Activated effector memory CD4-positive, alpha-beta T cell treated with Interleukin-2 at 50 U/mL for 16 hours (primary cell): Measurements from ENCODE around the gene TTLL9.

ENCODE experiments used
- DNase-seq: peaks from one replicate; pipeline ENCODE4 v3.0.0-alpha.2; 2020

Gene TTLL9

DNA sequence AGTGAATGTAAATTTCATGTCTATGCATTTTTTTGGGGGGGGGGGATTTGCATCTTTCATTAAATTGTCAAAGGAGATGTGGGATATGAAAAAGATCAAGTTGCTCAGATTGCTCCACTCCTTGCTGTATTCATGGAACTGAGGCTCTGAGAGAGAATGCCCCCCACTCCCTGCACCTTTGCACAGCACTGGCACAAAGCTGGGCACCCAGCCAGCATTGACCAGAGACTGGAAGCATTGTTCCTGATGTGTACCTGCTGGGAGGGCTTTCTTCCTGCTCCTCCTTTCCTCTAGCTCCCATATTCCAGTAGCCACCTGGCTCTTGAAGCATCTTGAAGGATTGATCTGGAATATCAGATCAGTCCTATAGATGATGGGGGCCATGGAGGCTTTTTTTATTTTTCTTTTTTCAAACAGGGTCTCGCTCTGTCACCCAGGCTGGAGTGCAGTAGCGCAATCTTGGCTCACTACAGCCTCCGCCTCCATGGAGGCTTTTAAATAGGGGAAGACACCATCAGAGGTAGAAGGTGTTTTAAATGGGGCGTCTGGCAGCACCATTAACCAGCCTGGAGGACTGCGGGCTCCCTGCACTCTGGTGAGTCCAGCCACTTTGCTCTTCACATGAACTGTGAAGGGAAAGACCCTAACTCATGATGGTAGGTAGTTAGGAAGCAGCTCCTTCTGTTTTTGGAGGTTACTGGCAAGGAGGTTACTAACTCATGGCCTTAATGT is 11.0 kb upstream of the TTLL9 start:
- DNase-seq = no peak

DNA sequence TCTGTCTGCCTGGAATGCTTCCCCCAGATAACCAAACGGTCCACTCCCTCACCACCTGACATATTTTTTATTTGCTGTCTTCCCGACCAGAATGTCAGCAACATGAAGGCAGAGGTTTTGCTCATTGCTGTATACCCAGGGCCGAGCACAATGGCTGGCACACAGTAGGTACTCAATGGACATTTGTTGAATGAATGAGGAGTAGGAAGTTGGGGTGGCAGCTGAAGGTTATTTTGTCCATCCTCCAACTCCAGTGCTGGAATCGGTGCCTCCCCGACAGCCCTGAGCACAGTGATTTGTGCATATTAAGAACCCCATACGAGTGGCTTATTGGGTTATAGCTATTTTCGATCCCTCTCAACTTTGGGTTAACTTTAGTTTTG is 10.4 kb upstream of the TTLL9 start:
- DNase-seq = no peak

DNA sequence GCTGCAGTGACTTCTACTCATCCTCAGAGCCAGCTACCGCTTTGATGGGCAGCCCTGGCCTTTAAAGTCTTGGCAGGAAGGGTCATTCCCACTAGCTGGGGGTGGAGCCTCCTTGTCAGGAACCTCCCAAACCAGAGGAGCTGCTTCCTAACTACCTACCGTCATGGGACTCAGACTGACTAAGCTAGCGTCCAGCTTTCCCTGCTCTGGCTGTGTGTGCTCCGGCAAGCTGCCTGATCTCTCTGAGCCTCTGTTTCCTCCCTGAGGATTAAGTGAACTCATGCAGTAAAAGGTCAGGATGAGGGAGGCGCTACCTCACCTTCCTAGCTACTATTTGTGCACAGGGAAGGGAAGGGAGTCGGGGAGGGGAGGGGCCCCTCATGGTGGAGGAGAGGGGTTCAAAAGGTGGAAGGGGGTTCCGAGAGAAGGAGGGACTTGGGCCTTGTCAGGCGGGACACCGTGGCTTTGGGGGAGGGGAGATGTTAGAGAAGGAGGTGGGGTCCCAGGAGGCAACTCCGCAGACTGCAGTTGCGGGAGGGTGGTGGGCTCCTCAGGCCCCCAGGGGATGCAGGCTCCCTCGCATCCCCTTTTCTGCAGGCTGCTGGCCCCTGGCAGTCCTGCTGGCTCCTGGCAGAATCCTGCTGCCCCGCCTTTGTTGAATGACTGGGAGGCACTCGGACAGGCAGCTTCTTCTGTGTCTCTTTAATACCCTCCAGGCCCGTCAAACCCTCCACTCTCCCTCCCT is 9.9 kb upstream of the TTLL9 start:
- no peak for DNase-seq

DNA sequence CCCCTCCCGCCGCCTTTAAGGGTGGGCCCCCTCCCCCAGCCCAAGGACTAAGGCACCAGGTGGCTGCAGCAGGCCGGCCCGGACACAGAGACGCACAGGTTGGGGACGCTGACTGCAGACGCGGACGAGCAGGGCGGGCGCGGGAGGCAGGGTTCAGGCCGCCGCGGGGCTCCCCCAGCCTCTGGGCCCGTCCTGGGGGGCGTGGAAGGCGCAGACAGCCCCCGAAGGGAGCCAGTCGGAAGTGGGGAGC is 9.4 kb upstream of the TTLL9 start:
- DNase-seq = no peak

DNA sequence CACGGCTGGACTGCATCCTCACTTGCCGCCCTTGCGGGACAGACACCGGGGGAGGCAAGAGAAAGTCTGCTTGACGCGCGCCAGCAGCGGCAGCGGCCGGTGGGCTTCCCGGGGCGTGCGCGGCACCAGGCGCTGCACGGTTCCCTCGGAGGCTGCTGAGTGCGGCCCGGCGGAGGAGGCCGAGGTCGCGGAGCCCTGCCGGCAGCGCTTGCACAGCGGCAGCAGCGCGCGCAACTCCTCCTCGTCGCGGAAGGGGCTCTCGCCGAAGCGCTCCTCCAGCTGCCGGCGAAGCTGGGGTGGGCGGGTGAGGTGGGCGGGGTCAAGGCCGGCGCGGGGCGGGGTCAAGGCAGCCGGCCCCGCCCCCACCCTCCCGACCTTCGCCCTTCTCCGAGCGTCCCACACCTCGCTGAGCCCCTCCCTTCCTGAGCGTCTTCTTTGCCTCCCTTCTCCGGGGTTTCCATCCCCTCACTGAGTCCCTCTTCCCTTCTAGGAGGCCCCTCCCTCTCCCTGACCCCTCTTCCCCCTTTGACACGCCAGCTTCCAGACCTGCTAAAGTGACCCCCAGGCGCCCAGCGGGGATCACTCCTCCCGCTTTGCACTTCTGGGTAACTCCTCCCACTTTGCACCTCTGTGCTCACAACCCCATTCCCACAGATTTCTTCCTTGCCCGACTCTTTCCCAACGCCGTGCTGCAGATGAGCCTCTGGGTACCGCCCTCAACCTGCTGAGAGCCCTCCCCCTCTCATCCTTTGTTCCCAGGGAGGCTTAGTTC is 8.9 kb upstream of the TTLL9 start:
- DNase-seq = peak; percentile 45

DNA sequence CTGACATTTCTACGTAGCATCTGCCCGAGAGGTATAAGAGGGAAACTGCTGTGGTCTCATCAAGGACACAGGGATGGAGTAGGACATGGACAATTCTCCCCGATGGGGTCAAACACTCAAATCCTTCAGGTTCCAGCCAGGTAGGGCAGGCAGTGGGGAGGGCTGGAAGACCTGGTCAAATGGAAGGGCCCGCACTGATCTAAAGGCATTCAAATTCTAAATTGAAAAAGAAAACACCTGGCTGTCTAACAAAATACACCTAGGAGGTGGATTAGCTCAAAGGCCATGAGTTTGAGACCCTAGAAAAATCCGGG is 8.3 kb upstream of the TTLL9 start:
- no peak for DNase-seq

DNA sequence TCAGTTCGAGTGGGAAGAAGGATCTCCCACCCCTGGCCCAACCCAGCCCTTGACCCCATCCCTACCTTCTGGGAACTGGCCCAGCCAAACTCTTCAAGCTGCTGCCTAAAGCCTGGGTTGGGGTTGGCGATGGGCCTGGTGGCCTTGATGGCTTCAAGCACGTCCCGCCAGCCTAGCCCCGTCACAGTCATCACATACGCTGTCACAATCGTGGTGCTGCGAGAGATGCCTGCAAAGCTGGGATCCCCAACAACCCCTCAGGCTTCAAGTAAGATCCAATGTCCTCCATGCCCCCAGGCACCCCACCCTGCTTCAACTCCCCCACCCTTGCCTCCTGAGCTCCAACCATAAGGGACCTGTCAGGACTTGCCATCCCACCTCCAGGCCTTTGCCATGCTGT is 7.9 kb upstream of the TTLL9 start:
- no peak for DNase-seq

DNA sequence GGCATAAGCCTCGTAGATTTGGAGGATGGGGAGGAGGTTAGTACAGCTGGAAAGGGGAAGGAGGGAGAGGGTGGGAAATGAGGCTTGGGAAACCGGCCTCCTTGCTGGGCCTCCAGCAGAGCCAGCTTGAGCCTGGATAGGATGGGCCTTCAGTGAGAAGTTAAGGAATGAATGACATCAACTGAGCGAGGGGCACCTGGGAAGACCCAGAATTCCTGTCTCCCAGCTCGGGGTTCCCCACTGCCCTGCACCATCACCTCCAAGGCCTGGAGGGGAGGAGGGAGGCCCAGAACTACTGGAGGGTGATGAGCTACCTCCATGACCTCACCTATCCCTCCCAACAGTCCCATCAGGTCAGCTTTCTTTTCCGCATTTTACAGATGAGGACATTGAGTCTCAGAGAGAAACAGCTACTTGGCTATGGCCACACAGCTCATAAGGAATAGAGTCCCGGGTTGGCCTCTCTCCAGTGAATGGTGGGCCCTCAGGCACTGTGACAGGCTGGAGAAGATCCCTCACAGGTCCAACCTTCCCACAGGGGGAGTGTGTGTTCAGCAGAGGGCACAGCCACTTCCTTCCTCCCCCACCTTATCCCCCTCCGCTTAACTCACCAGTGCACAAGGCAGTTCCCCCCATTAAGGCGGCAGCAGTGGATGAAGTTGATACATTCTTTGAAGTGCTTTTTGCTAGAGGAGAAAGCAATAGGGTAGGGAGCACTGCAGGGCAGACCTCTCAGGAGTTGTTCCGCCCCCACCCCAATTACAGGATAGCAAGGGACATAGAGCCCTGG is 6.9 kb upstream of the TTLL9 start:
- no peak for DNase-seq

DNA sequence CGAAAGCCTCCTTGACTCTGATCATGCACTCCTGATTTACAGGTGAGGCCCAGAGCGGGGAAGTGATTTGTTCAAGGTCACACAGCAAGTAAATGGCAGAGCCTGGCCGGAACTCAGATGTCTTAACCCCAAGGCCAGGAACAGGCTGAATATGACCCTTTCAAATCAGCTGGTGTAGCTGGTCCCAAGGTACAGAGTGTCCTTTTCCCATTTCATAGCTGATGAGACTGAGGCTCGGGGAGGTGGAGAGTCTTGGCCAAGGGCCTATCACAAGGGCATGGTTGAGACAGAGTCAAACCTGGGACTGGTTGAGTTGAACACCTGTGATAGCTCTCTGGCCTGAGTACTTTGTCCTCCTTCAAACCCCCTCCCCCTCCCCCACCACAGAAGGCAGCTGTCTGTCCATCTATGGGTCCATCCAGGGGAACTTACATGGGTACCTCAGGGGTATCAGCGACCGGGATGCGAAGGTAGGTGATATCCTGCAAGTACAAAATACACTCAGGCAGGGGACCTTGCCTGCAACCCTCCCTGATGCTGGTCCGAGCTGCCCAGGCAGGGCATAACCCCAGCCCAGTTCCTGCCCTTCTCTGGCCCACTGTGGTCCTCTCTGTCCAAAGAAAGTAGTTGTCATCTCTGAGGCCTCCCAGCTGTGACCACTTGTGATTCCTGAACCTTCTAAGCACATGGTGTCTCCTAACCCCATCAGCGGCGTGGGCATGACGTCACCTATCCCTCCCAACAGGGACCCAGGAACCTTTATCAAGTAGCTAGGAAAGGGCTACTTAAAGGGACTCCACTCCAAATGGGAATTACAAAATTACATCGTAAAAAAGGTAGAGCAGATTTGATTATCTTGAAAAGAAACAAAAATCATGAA is 5.7 kb upstream of the TTLL9 start:
- DNase-seq = no peak

DNA sequence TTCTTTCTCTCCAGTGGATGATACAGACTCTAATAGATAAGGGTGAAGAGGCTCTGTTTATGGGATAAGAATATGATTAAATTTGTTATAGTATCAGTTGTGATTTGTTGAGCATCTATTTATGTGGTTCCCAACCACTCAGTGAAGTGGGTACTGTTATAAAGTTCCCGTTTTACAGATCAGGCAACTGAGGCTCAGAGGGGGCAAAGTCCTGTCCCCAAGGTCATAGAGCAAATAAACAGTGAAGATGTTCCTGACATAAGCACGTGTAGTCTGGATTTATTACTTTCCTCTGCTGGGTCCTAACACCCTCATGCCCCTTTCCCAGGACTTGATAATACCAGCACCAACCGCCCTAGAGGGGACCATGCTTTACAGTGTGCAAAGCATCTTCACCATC is 4.2 kb upstream of the TTLL9 start:
- no peak for DNase-seq

DNA sequence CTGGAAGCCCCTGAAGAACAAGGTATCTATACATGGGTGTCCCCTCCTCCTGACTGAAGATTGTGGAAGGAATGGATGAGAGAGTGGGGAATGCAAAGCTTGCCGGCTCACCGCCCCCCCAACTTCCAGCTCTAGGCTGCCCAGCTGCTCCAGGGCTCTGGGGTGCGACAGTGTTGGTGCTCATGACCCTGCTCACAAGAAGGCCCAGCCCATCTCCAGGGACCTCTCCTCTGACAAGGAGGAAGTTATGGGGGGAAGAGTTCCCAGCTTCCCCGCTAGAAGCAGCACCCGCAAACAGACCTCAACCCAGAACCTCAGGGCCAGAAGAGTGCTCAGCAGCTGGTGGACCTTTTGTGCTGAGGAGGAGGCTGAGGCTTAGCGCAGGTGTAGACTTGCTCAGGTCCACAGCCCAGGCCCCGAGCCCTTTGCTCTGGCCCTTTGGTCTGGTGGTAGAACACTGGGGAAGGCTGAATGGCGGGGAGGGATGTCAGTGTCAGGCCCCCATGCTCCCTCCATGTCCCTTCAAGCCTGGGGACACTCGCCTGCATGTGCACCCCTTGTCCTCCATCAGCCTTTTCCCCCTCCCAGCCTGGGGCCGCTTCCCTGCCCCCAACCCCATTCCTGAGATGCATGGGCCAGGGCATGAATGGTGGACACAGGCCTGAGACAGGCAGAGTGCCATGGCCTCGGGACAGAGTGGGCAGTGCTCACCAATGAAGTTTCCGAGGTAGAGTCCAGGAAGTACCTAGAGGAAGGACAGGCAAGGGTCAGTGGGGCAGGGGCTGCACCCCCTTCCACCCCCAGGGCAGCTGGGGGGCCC is 1.4 kb upstream of the TTLL9 start:
- no peak for DNase-seq

DNA sequence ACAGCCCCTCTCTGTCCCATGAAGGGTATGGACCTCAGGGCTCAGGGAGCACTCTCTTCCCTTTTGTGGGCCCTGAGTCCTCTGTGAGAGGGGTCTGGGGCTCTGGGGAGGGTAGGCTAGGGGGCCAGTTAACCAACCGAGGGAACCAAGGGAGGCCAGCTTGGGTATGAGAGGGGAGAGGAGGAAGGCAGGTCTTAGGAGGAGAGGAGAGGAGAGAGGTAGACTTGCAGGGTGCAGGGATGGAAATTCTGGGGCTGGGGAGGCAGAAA is 827 bp upstream of the TTLL9 start:
- DNase-seq = no peak

DNA sequence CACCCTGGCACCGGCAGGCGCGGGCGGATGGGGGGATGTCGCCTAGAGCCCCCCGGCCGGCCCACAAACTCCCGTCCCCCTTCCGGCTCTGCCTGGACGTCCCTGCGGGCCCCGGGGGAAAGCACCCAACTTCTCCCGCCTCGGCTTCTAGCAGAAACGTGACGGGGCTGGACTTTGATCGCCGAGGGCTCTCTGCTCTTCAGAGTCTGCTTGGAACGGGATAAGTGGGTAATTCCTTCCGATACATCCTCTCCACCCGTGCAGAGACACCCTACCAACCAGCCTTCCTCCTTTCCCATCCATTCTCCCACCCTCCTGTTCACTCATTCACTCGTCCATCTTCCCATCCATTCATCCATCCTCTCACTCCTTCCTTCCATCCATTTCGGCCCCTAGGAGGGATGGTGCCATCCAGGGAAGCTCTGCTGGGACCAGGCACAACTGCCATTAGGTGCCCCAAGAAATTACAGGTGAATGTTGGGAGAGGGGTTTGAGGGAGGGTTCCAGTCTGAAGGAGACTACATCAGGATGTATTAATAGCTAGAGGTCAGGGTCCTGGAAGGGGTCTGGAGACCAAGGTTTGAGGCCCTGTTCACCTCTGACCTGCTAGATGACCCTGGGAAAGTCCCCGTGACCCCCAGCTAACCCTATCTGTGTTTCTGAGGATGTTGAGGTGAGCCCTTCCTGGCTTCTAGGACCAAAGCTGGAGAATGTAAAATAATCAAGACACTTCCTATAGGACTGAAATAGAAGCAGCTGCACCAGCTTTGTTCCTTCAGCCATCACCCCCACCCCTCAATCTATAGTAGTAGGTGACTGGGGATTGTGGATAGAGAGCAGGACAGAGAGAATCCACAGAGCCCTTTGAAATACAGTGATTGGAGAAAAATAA is 538 bp downstream of the TTLL9 start:
- no peak for DNase-seq

DNA sequence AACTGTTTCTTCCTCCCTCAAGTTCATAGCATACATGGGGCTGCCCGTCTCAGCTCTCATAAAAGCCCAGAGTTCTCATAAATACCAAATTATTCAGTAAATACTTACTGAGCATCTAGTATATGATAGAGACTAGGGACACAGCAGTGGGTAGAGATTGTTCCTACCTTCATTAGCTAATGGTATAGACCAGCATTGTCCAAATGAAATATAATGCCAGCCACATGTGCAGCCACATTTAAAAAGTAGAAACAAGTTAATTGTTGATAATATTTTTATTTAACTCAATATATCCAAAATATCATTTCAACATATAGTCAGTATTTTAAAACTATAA is 1.2 kb downstream of the TTLL9 start:
- no peak for DNase-seq

DNA sequence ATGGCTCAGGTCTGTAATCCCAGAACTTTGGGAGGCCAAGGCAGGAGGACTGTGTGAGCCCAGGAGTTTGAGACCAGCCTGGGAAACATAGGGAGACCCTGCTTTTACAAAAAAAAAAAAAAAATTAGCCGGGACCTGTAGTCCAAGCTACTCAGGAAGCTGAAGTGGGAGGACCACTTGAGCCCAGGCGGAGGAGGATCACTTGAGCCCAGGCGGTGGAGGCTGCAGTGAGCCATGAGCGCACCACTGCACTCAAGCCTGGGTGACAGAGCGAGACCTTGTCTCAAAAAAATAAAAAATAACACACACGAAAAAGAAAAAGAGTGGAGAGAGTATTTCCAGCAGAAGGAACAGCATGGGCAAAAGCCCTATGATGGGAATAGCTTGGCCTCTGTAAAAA is 2.0 kb downstream of the TTLL9 start:
- DNase-seq = no peak

DNA sequence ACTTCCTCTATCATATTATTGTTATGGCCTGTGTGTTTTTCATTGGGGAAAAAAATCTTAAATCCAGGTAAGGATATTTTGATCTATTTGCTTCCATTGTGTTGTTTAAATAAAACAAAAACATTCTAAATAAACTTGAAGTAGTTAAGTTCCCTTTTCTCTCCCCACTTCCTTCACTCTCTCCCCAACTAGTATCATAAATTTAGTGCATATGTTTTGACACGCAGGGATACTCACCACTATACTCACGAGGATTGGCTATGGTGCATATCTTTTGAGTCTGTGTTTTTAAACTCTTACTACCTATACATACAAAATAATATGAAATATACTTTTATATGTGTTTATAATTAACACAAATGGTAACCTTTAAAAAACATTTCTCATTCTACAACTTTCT is 5.2 kb downstream of the TTLL9 start:
- DNase-seq = no peak

DNA sequence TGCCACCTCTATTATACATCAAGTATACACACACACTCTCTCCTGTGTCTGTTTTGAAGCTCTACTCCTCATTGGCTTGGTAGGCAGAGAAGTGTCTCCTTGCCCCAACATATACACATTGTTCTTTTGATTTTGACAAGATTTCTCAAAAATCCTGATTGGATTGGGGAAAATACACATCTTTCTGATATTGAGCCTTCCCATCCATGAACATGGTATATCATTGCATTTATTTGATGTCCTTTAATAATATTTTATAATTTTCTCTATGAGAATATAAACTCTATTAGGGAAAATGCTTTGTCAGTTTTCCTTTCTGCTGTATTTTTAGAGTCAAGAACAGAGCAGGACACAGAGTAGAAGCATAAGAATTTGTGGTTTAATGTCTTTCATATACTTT is 7.2 kb downstream of the TTLL9 start:
- DNase-seq = no peak

DNA sequence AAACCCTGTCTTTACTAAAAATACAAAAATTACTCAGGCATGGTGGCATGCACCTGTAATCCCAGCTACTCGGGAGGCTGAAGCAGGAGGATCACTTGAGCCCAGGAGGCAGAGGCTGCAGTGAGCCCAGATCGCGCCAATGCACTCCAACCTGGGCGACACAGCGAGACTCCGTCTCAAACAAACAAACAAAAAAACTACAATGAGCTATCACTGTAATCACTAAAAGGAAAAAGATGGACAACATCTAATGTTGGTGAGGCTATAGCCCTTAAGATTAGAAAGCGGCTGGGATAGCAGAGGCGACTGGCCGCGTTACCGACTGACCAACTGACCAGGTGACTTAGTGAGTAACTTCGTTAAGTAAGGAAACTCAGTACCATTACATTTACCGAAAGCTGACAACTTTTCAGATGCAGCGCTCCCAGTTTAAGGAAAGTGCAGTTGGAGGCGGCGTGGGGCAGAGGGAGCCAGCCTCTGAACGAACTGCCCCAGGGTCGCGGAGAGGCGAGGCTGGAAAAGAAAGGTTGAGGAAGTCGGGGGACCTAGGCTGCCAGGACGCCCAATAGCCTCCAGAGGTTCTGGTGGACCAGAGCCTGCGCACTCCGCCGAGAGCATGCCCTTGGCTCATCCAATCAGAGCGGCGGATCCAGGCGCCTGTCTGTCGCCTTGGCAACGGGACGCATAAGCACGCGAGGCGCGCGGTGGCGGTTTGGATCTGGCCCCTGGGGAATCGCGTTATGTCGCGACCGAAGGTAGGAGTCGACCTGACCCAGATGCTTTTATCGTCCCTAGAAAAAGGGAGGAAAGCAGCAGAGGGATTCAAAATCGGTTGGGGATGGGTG is 8.9 kb downstream of the TTLL9 start:
- peak; percentile 64 for DNase-seq

DNA sequence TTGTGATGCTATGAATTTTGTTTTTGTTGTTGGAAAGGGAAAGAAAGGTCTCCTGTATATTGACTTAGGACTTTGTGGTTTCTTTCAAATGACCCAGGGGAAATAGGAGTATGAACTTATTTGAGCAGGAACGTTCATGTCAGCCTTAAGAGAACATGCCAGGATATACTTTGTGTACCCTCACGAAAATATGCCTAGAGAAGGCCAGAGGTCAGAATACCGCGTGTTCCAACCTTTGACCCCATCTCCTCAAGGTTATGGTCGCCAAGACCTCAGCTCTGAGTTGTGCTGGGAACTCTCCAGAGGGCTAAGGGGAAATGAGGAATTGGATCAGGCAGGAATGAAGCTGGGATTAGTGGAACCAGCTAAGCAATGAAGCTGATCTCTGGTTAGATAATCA is 11.5 kb downstream of the TTLL9 start:
- DNase-seq = no peak

DNA sequence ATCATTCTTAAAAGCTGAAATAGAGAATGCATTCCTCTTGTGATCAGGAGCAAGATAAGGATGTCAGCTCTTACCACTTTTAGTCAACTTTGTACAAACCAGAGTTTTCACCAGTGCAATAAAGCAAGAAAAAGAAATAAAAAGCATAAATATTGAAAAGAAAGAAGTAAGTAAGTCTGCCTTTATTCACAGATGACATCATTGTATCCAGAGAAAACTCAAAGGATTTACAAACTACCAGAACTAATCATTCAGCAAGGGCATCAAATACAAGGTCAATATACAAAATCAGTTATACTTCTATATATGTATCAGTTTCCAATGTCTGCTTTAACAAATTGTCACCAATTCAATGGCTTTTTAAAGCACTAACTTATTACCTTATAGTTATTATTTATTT is 13.4 kb downstream of the TTLL9 start:
- DNase-seq = no peak
